ENCODE data around the gene TEX52. TPM values are rescaled to one million over a fixed set of nuclear protein-coding genes. Genes with fewer than 3 reads are reported as not detected.

Gene TEX52
- total RNA-seq, 1 experiment from 2014 or later = not detected

GRCh38 chr12:2836574-2836973, 20.3 kb downstream of the TEX52 start:
- H3K4me3 ChIP-seq (replicated peaks in 1 of 2; ENCODE audit: low read depth in 1 of 2, low read length in 2 of 2) = no peak overlapping the region
- no peaks in the 10 kb centered on the region for H3K79me2 ChIP-seq (ENCODE audit: insufficient read depth, low read length)
- DNase-seq (ENCODE audit: low read depth, low spot score) = no peak
- H3K9me2 ChIP-seq (ENCODE audit: insufficient read depth) = no peaks in the 10 kb centered on the region
- no peak overlapping the region for H3K4me2 ChIP-seq (ENCODE audit: low read length)
- H2AFZ ChIP-seq (ENCODE audit: low read depth, low read length, poor library complexity, severe bottlenecking) = no peak overlapping the region
- no peaks in the 10 kb centered on the region for H3K9me3 ChIP-seq (ENCODE audit: control insufficient read depth in 1 of 2, insufficient read depth in 1 of 2, low read depth in 1 of 2, low read length in 2 of 2)
- ChIA-PET CTCF (no interaction called here), RAD21 (ENCODE audit: low non-redundant PET in 1 of 2, low total read pairs in 2 of 2, uncharacterized antibody in 2 of 2, unreplicated experiment in 2 of 2) (no interaction called here), POLR2A (no interaction called here)
- intact Hi-C loops (cut with micrococcal nuclease) = no loop called here
- no peak for TF ChIP-seq CBX3 (IDR thresholded peaks at IDR 0.05; ENCODE audit: low read depth)
- no peak for TF ChIP-seq EGR1 (IDR thresholded peaks at IDR 0.05; ENCODE audit: low read depth)
- no peak for TF ChIP-seq CTCF (IDR thresholded peaks at IDR 0.05 in 2 of 3, conservative IDR thresholded peaks at IDR 0.05 in 1 of 3; ENCODE audit: borderline replicate concordance in 1 of 3, insufficient read depth in 1 of 3, low read depth in 2 of 3, low read length in 2 of 3)
- TF ChIP-seq SRF (IDR thresholded peaks at IDR 0.05; ENCODE audit: low read depth) = no peak
- no peak for TF ChIP-seq SP1 (IDR thresholded peaks at IDR 0.05; ENCODE audit: low read depth)
- no peak for TF ChIP-seq ZFX (IDR thresholded peaks at IDR 0.05)
- no peaks in the 10 kb centered on the region for H3K4me1 ChIP-seq (ENCODE audit: control insufficient read depth in 1 of 2, insufficient read depth in 2 of 2, low read length in 2 of 2)
- no peaks in the 10 kb centered on the region for H3K27me3 ChIP-seq (ENCODE audit: insufficient read depth, low read length)
- H3K36me3 ChIP-seq (ENCODE audit: control insufficient read depth in 1 of 2, insufficient read depth in 2 of 2, low read length in 2 of 2) = 0 out of 4 replicates have a peak, but pooled peaks cover 0 to 3% of the 10 kb centered on the region in 2 experiments
- H4K20me1 ChIP-seq (ENCODE audit: insufficient read depth) = no peaks in the 10 kb centered on the region
- BruUV-seq (replicated peaks) = no TSS peak
- no peak overlapping the region for H3K27ac ChIP-seq (ENCODE audit: low read depth, low read length)
- H3K9ac ChIP-seq (ENCODE audit: low read length) = no peak overlapping the region
- no peak for ATAC-seq

GRCh38 chr12:2835691-2836403, 21.0 kb downstream of the TEX52 start:
- ATAC-seq (no peak), DNase-seq (ENCODE audit: low read depth, low spot score) (no peak)
- intact Hi-C loops (cut with micrococcal nuclease) = no loop called here
- H3K27ac ChIP-seq (ENCODE audit: low read depth, low read length) = no peak overlapping the region
- no peaks in the 10 kb centered on the region for H3K79me2 ChIP-seq (ENCODE audit: insufficient read depth, low read length)
- no peak overlapping the region for H3K9ac ChIP-seq (ENCODE audit: low read length)
- CTCF ChIA-PET = no interaction called here
- no peak overlapping the region for H3K4me3 ChIP-seq (replicated peaks in 1 of 2; ENCODE audit: low read depth in 1 of 2, low read length in 2 of 2)
- H3K4me1 ChIP-seq (ENCODE audit: control insufficient read depth in 1 of 2, insufficient read depth in 2 of 2, low read length in 2 of 2) = no peaks in the 10 kb centered on the region
- BruUV-seq (replicated peaks) = no TSS peak
- H3K9me3 ChIP-seq (ENCODE audit: control insufficient read depth in 1 of 2, insufficient read depth in 1 of 2, low read depth in 1 of 2, low read length in 2 of 2) = no peaks in the 10 kb centered on the region
- no peaks in the 10 kb centered on the region for H3K27me3 ChIP-seq (ENCODE audit: insufficient read depth, low read length)
- no peak overlapping the region for H3K4me2 ChIP-seq (ENCODE audit: low read length)
- H4K20me1 ChIP-seq (ENCODE audit: insufficient read depth) = no peaks in the 10 kb centered on the region
- POLR2A ChIA-PET = no interaction called here
- no peak overlapping the region for H2AFZ ChIP-seq (ENCODE audit: low read depth, low read length, poor library complexity, severe bottlenecking)
- H3K36me3 ChIP-seq (ENCODE audit: control insufficient read depth in 1 of 2, insufficient read depth in 2 of 2, low read length in 2 of 2) = 0 out of 4 replicates have a peak, but pooled peaks cover 0 to 3% of the 10 kb centered on the region in 2 experiments
- H3K9me2 ChIP-seq (ENCODE audit: insufficient read depth) = no peaks in the 10 kb centered on the region
- RAD21 ChIA-PET (ENCODE audit: low non-redundant PET in 1 of 2, low total read pairs in 2 of 2, uncharacterized antibody in 2 of 2, unreplicated experiment in 2 of 2) = no interaction called here
- TF ChIP-seq TCF7L2 (IDR thresholded peaks at IDR 0.05; ENCODE audit: borderline replicate concordance, extremely low read depth, insufficient read depth, insufficient read length) (no peak), CBX3 (IDR thresholded peaks at IDR 0.05; ENCODE audit: low read depth) (no peak), EZH2 (IDR thresholded peaks at IDR 0.05) (no peak), REST (IDR thresholded peaks at IDR 0.05; ENCODE audit: low read depth) (no peak), ZFX (IDR thresholded peaks at IDR 0.05) (no peak), SRF (IDR thresholded peaks at IDR 0.05; ENCODE audit: low read depth) (no peak), MAX (IDR thresholded peaks at IDR 0.05) (no peak), EGR1 (IDR thresholded peaks at IDR 0.05; ENCODE audit: low read depth) (no peak), SIN3A (IDR thresholded peaks at IDR 0.05; ENCODE audit: low read depth) (no peak), ELF1 (IDR thresholded peaks at IDR 0.05; ENCODE audit: borderline replicate concordance, low read depth) (no peak), ZNF274 (IDR thresholded peaks at IDR 0.05; ENCODE audit: low read depth, low read length) (no peak), EZH2phosphoT487 (IDR thresholded peaks at IDR 0.05; ENCODE audit: borderline replicate concordance) (no peak), POLR2A (IDR thresholded peaks at IDR 0.05; ENCODE audit: borderline replicate concordance, extremely low read depth, insufficient read depth, insufficient read length) (no peak)

Data from HCT116 (cell line).